Mononuclear cell (primary cell): Measurements from ENCODE around the gene CNTLN. TPM values are rescaled to one million over a fixed set of nuclear protein-coding genes. Genes with fewer than 3 reads are reported as not detected.
"Not testable (repeated sequence)": the region's sequence is repeated elsewhere in the genome, so short reads cannot be mapped to it uniquely, and the experiment has no call there.

Experiments
- H3K27me3 ChIP-seq: 2 replicates; pipeline ENCODE4 v1.6.0; 2011; ENCODE audit warnings: low read length, control low read depth; ENCODE audit not compliant: insufficient read depth
- H3K4me1 ChIP-seq: 2 replicates; pipeline ENCODE4 v1.5.1; 2011; ENCODE audit warnings: mild to moderate bottlenecking, low read length, control low read depth; ENCODE audit not compliant: insufficient read depth
- H3K4me3 ChIP-seq: 2 replicates; pipeline ENCODE4 v1.5.1; 2011; ENCODE audit warnings: mild to moderate bottlenecking, low read length, moderate library complexity
- H3K9me3 ChIP-seq: 2 replicates; pipeline ENCODE4 v1.5.1; 2011; ENCODE audit warnings: low read depth, mild to moderate bottlenecking, control low read depth, low read length
- total RNA-seq: library from RNA; depleted of rRNA; stranded (reverse); fragments of >200 nt; gene quantifications from one replicate; pipeline ENCODE4 v1.2.3, GENCODE V29; 2012

Gene CNTLN
- total RNA-seq, 1 donor: 4.7 TPM

GRCh38 chr9:17318821-17319320 is 184.0 kb downstream of the CNTLN start:
- Histone ChIP-seq H3K9me3 (no peaks in the 10 kb centered on the region), H3K27me3 (no peaks in the 10 kb centered on the region), H3K4me1 (no peaks in the 10 kb centered on the region), H3K4me3 (no peak overlapping the region)

GRCh38 chr9:17319864-17320263 is 185.0 kb downstream of the CNTLN start:
- Histone ChIP-seq H3K4me3 (no peak overlapping the region), H3K9me3 (no peaks in the 10 kb centered on the region), H3K27me3 (no peaks in the 10 kb centered on the region), H3K4me1 (no peaks in the 10 kb centered on the region)

GRCh38 chr9:17322882-17323864 is 188.3 kb downstream of the CNTLN start:
- no peak overlapping the region for H3K4me3 ChIP-seq

GRCh38 chr9:17328331-17328730 is 193.5 kb downstream of the CNTLN start:
- H3K9me3 ChIP-seq: no peaks in the 10 kb centered on the region
- no peaks in the 10 kb centered on the region for H3K4me1 ChIP-seq
- no peaks in the 10 kb centered on the region for H3K27me3 ChIP-seq
- H3K4me3 ChIP-seq: no peak overlapping the region

More at GRCh38 chr9:17322882-17323864, 188.3 kb downstream of the CNTLN start:
- Histone ChIP-seq H3K4me1 (no peaks in the 10 kb centered on the region), H3K27me3 (no peaks in the 10 kb centered on the region), H3K9me3 (no peaks in the 10 kb centered on the region)

GRCh38 chr9:17330097-17330496 is 195.3 kb downstream of the CNTLN start:
- Histone ChIP-seq H3K27me3 (no peaks in the 10 kb centered on the region), H3K9me3 (no peaks in the 10 kb centered on the region), H3K4me3 (no peak overlapping the region), H3K4me1 (no peaks in the 10 kb centered on the region)

GRCh38 chr9:17332115-17332514 is 197.3 kb downstream of the CNTLN start:
- Histone ChIP-seq H3K27me3 (no peaks in the 10 kb centered on the region), H3K4me1 (no peaks in the 10 kb centered on the region), H3K4me3 (no peak overlapping the region), H3K9me3 (no peaks in the 10 kb centered on the region)

GRCh38 chr9:17339156-17339555 is 204.3 kb downstream of the CNTLN start:
- Histone ChIP-seq H3K27me3 (no peaks in the 10 kb centered on the region), H3K4me3 (no peak overlapping the region), H3K4me1 (no peaks in the 10 kb centered on the region), H3K9me3 (no peaks in the 10 kb centered on the region)

GRCh38 chr9:17342696-17343095 is 207.9 kb downstream of the CNTLN start:
- Histone ChIP-seq H3K9me3 (no peaks in the 10 kb centered on the region), H3K27me3 (no peaks in the 10 kb centered on the region), H3K4me1 (no peaks in the 10 kb centered on the region), H3K4me3 (no peak overlapping the region)

GRCh38 chr9:17349831-17350230 is 215.0 kb downstream of the CNTLN start:
- Histone ChIP-seq H3K4me3 (no peak overlapping the region), H3K27me3 (no peaks in the 10 kb centered on the region), H3K4me1 (no peaks in the 10 kb centered on the region)

GRCh38 chr9:17354006-17354405 is 219.2 kb downstream of the CNTLN start:
- H3K4me1 ChIP-seq, H3K4me3 ChIP-seq, H3K27me3 ChIP-seq, H3K9me3 ChIP-seq: not testable (repeated sequence)

More at GRCh38 chr9:17349831-17350230, 215.0 kb downstream of the CNTLN start:
- H3K9me3 ChIP-seq: no peaks in the 10 kb centered on the region

- Histone ChIP-seq H3K4me1 (no peaks in the 10 kb centered on the region), H3K27me3 (no peaks in the 10 kb centered on the region), H3K4me3 (no peak overlapping the region), H3K9me3 (no peaks in the 10 kb centered on the region)
Observed at GRCh38 chr9:17361378-17361777, 226.5 kb downstream of the CNTLN start.

GRCh38 chr9:17367035-17367434 is 232.2 kb downstream of the CNTLN start:
- no peaks in the 10 kb centered on the region for H3K9me3 ChIP-seq
- no peaks in the 10 kb centered on the region for H3K4me1 ChIP-seq
- H3K27me3 ChIP-seq: no peaks in the 10 kb centered on the region
- H3K4me3 ChIP-seq: no peak overlapping the region

- Histone ChIP-seq H3K9me3 (no peaks in the 10 kb centered on the region), H3K27me3 (no peaks in the 10 kb centered on the region), H3K4me3 (no peak overlapping the region), H3K4me1 (no peaks in the 10 kb centered on the region)
Observed at GRCh38 chr9:17380126-17380861, 245.5 kb downstream of the CNTLN start.

- Histone ChIP-seq H3K9me3 (no peaks in the 10 kb centered on the region), H3K4me1 (no peaks in the 10 kb centered on the region), H3K27me3 (no peaks in the 10 kb centered on the region), H3K4me3 (no peak overlapping the region)
Observed at GRCh38 chr9:17387565-17387964, 252.7 kb downstream of the CNTLN start.

GRCh38 chr9:17389026-17389425 is 254.2 kb downstream of the CNTLN start:
- H3K4me3 ChIP-seq: no peak overlapping the region

More at GRCh38 chr9:17389026-17389425, 254.2 kb downstream of the CNTLN start:
- Histone ChIP-seq H3K9me3 (no peaks in the 10 kb centered on the region), H3K27me3 (no peaks in the 10 kb centered on the region), H3K4me1 (no peaks in the 10 kb centered on the region)
